Natural killer cell (primary cell): ENCODE results near the gene NPFFR1. TPM values are rescaled to one million over a fixed set of nuclear protein-coding genes. Genes with fewer than 3 reads are reported as not detected.

Source experiments
- ATAC-seq, 3 donors: fragments of 150-1000 bp in 2 of 3; fragments of 200-7000 bp in 1 of 3; cut with Tn5 transposase; 1 replicate in 1 of 3; 2 replicates in 2 of 3; pipeline ENCODE4 v1.10.0; 2021; ENCODE audit warnings: mild to moderate bottlenecking in 2 of 3, moderate library complexity in 2 of 3
- DNase-seq, 2 donors: peaks; one replicate each; pipeline versions ENCODE4 v3.0.0 to v3.0.0-alpha.2; 2013 to 2021; ENCODE audit warnings: mixed read lengths in 1 of 2
- H3K27ac ChIP-seq: one replicate; pipeline ENCODE4 v1.5.1; 2013; ENCODE audit warnings: mild to moderate bottlenecking, low read length
- H3K27me3 ChIP-seq: one replicate; pipeline ENCODE4 v1.6.1; 2013; ENCODE audit warnings: low read length; ENCODE audit not compliant: control insufficient read depth, insufficient read depth
- H3K36me3 ChIP-seq: one replicate; pipeline ENCODE4 v1.6.1; 2013; ENCODE audit warnings: low read length; ENCODE audit not compliant: control insufficient read depth, insufficient read depth
- H3K4me1 ChIP-seq: one replicate; pipeline ENCODE4 v1.6.1; 2013; ENCODE audit warnings: low read length; ENCODE audit not compliant: control insufficient read depth, insufficient read depth
- H3K4me3 ChIP-seq: one replicate; pipeline ENCODE4 v1.5.1; 2013; ENCODE audit warnings: low read length
- H3K9me3 ChIP-seq: one replicate; pipeline ENCODE4 v1.6.1; 2013; ENCODE audit warnings: low read length; ENCODE audit not compliant: control insufficient read depth, insufficient read depth
- H3K27ac Mint-ChIP-seq, 2 donors: one replicate each; pipeline ENCODE4 v1.8.0; 2022; ENCODE audit warnings: mild to moderate bottlenecking in 2 of 2, mixed read lengths in 2 of 2, moderate library complexity in 1 of 2
- H3K27me3 Mint-ChIP-seq, 2 donors: one replicate each; pipeline ENCODE4 v1.8.0; 2022; ENCODE audit warnings: low read depth in 2 of 2, mixed read lengths in 2 of 2
- H3K36me3 Mint-ChIP-seq: one replicate; pipeline ENCODE4 v1.8.0; 2022; ENCODE audit warnings: mixed read lengths
- H3K4me1 Mint-ChIP-seq, 2 donors: one replicate each; pipeline ENCODE4 v1.8.0; 2022; ENCODE audit warnings: mixed read lengths in 2 of 2
- H3K4me3 Mint-ChIP-seq: one replicate; pipeline ENCODE4 v1.8.0; 2022; ENCODE audit warnings: mild to moderate bottlenecking, moderate library complexity, mixed read lengths
- H3K9me3 Mint-ChIP-seq, 2 donors: one replicate each; pipeline ENCODE4 v1.8.0; 2022; ENCODE audit warnings: mixed read lengths in 2 of 2
- CTCF ChIP-seq: fragments of 200-600 bp; IDR thresholded peaks from one replicate; pipeline ENCODE4 v1.8.0; 2022; ENCODE audit warnings: antibody characterized with exemption
- WGBS: methylation state at CpG from one replicate; pipeline ENCODE4 v1.1.7; 2013; ENCODE audit warnings: missing lambda C conversion rate; ENCODE audit not compliant: insufficient coverage; 5-methylcytosine and 5-hydroxymethylcytosine counted together
- intact Hi-C: fragments of 100-400 bp; cut with micrococcal nuclease; formaldehyde crosslinking; loops from one replicate; pipeline ENCODE4 v1.14.2; 2022
- total RNA-seq, 4 donors: library from RNA; stranded (reverse); fragments of 120-200 nt in 1 of 4; gene quantifications; one replicate each; pipeline versions ENCODE4 v1.2.3 to v1.2.4, GENCODE V29; 2013 to 2022

NPFFR1 gene
- under 1 TPM in 1 of 3 donors, not detected in 2; 0.05 TPM for total RNA-seq
- 0.05 TPM for total RNA-seq (2013)

GRCh38 chr10:70283445-70284399 is at the start of gene NPFFR1:
TSS of gene NPFFR1 (minus strand) at chr10:70284004. CDS start at chr10:70283676, 328 bp downstream.
- ATAC-seq = peak in 1 of 3 donors; percentile 28
- Mint-ChIP-seq H3K4me1 (peaks cover 0 to 4% of the 10 kb centered on the region in 2 donors), H3K4me3 (no peak within 1 kb of the TSS), H3K27me3 (peaks cover 56 to 72% of the 10 kb centered on the region in 2 donors), H3K36me3 (peaks cover 5% of the 10 kb centered on the region), H3K27ac (no peak within 1 kb of the TSS), H3K9me3 (no peaks in the 10 kb centered on the region)
- no peaks in the 10 kb centered on the region for H3K9me3 ChIP-seq
- DNase-seq = peak in 1 of 2 donors; percentile 14
- H3K4me1 ChIP-seq = peaks cover 3% of the 10 kb centered on the region
- H3K27ac ChIP-seq = no peak within 1 kb of the TSS
- H3K4me3 ChIP-seq = no peak within 1 kb of the TSS
- WGBS = 14% methylated on average over 59 of the region's 63 CpGs
- peaks cover 33% of the 10 kb centered on the region for H3K27me3 ChIP-seq
- TF ChIP-seq CTCF = no peak
- no peaks in the 10 kb centered on the region for H3K36me3 ChIP-seq
- intact Hi-C loops = no loop called here

- WGBS = 100% methylated on average over 2 of the region's 2 CpGs
- H3K36me3 ChIP-seq = no peaks in the 10 kb centered on the region
- H3K4me1 ChIP-seq = peaks cover 23% of the 10 kb centered on the region
- H3K27me3 ChIP-seq = no peaks in the 10 kb centered on the region
- no peak overlapping the region for H3K4me3 Mint-ChIP-seq
- H3K36me3 Mint-ChIP-seq = no peaks in the 10 kb centered on the region
- no peak for DNase-seq
- no peak overlapping the region for H3K27ac Mint-ChIP-seq
- H3K27ac ChIP-seq = no peak overlapping the region
- no peak overlapping the region for H3K4me3 ChIP-seq
- no peak for ATAC-seq
- H3K27me3 Mint-ChIP-seq = no peaks in the 10 kb centered on the region
- peaks cover 12 to 20% of the 10 kb centered on the region in 2 donors for H3K4me1 Mint-ChIP-seq
- intact Hi-C loops = no loop called here
- TF ChIP-seq CTCF = no peak
- H3K9me3 Mint-ChIP-seq = no peaks in the 10 kb centered on the region
- no peaks in the 10 kb centered on the region for H3K9me3 ChIP-seq
These were observed 49.5 kb upstream of the NPFFR1 start for GRCh38 chr10:70333268-70333667.

- Mint-ChIP-seq H3K4me1 (peaks cover 12 to 20% of the 10 kb centered on the region in 2 donors), H3K9me3 (no peaks in the 10 kb centered on the region), H3K4me3 (no peak overlapping the region), H3K36me3 (no peaks in the 10 kb centered on the region), H3K27me3 (no peaks in the 10 kb centered on the region), H3K27ac (peak overlapping the region in 1 of 2 donors; percentile 38)
- peak; percentile 49 to 77 (median 54) for ATAC-seq
- H3K9me3 ChIP-seq = no peaks in the 10 kb centered on the region
- no peak for TF ChIP-seq CTCF
- peaks cover 20% of the 10 kb centered on the region for H3K4me1 ChIP-seq
- H3K4me3 ChIP-seq = no peak overlapping the region
- DNase-seq = peak in 1 of 2 donors; percentile 65
- no peaks in the 10 kb centered on the region for H3K36me3 ChIP-seq
- H3K27me3 ChIP-seq = no peaks in the 10 kb centered on the region
- WGBS = 30% methylated on average over 10 of the region's 10 CpGs
- intact Hi-C loops = no loop called here
- no peak overlapping the region for H3K27ac ChIP-seq
These were observed 47.9 kb upstream of the NPFFR1 start for GRCh38 chr10:70331486-70332268.
